LoVo (cell line): Measurements from ENCODE around the gene MYH15.

Source experiments
- DNase-seq: peaks from one replicate; pipeline ENCODE4 v3.0.0-alpha.2; 2016; ENCODE audit warnings: low spot score

Gene MYH15

GRCh38 chr3:108331792-108332191, 178.6 kb downstream of the MYH15 start:
- DNase-seq = no peak
